HG03575 (cell line): Measurements from ENCODE around the gene GALNT13.

Experiments used
- ATAC-seq: cut with Tn5 transposase; IDR thresholded peaks from one replicate; pipeline ENCODE4 v1.9.1; 2021; ENCODE audit not compliant: unreplicated experiment, insufficient number of reproducible peaks, low FRiP score; ENCODE audit errors: extremely low read depth

Gene GALNT13

GRCh38 chr2:153939124-153939796 lies 67.5 kb downstream of the GALNT13 start:
- ATAC-seq = no peak

GRCh38 chr2:153940511-153940910 lies 68.8 kb downstream of the GALNT13 start:
- ATAC-seq = no peak

GRCh38 chr2:153944800-153945199 lies 73.1 kb downstream of the GALNT13 start:
- ATAC-seq = no peak

GRCh38 chr2:153946036-153946435 lies 74.3 kb downstream of the GALNT13 start:
- no peak for ATAC-seq

- ATAC-seq = no peak
Measured at GRCh38 chr2:153953761-153954160, 82.0 kb downstream of the GALNT13 start.

- ATAC-seq = no peak
Measured at GRCh38 chr2:153963256-153963655, 91.5 kb downstream of the GALNT13 start.

GRCh38 chr2:153967248-153967973 lies 95.7 kb downstream of the GALNT13 start:
- ATAC-seq = no peak

- no peak for ATAC-seq
Measured at GRCh38 chr2:153971250-153971649, 99.5 kb downstream of the GALNT13 start.

GRCh38 chr2:153971855-153972254 lies 100.1 kb downstream of the GALNT13 start:
- ATAC-seq = no peak

- ATAC-seq = no peak
Measured at GRCh38 chr2:153972412-153972811, 100.7 kb downstream of the GALNT13 start.

GRCh38 chr2:153986488-153987229 lies 114.9 kb downstream of the GALNT13 start:
- no peak for ATAC-seq

- ATAC-seq = no peak
Measured at GRCh38 chr2:153990771-153991170, 119.0 kb downstream of the GALNT13 start.

- ATAC-seq = no peak
Measured at GRCh38 chr2:154013514-154013913, 141.8 kb downstream of the GALNT13 start.

- ATAC-seq = no peak
Measured at GRCh38 chr2:154015233-154015632, 143.5 kb downstream of the GALNT13 start.

GRCh38 chr2:154029504-154029903 lies 157.8 kb downstream of the GALNT13 start:
- no peak for ATAC-seq

GRCh38 chr2:154032220-154032619 lies 160.5 kb downstream of the GALNT13 start:
- ATAC-seq = no peak

- no peak for ATAC-seq
Measured at GRCh38 chr2:154046493-154046892, 174.8 kb downstream of the GALNT13 start.

GRCh38 chr2:154048905-154049304 lies 177.2 kb downstream of the GALNT13 start:
- ATAC-seq = no peak

GRCh38 chr2:154049561-154049960 lies 177.8 kb downstream of the GALNT13 start:
- no peak for ATAC-seq

- ATAC-seq = no peak
Measured at GRCh38 chr2:154067124-154067523, 195.4 kb downstream of the GALNT13 start.
